ENCODE measurements around the gene B4GALT5.

Gene B4GALT5

DNA sequence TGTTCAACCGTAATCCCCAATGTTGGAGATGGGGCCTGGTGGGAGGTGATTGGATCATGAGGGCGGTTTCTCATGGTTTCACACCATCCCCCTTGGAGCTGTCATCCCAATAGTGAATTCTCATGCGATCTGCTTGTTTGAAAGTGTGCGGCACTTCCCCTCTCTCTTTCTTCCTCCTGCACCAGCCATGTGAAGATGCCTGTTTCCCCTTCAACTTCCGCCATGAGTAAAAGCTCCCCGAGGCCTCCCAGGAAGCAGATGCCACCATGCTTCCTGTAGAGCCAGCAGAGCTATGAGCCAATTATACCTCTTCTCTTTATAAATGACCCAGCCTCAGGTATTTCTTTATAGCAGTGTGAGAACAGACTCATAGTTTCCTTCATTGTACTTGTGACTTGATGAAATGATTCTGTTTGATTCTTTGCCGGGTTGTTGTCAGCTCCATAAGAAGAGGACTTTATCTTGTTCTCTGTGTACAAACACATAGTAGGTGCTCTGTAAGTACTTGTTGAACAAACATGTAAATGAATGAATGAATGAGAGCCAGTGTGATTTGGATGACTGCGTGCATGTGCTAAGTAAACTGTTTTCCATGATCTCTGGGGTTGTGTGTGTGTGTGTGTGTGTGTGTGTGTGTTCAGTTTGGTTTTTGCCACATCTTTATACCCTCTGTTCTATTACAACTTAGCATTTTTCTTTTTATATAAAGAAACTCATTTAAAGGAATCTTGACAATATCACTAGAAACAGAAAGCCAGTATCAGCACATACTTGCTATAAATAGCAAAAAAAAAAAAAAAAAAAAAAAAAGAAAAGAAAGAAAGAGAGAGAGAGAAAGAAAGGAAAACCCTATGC lies 123.3 kb downstream of the B4GALT5 start:
- TF ChIP-seq, protein P1, sequence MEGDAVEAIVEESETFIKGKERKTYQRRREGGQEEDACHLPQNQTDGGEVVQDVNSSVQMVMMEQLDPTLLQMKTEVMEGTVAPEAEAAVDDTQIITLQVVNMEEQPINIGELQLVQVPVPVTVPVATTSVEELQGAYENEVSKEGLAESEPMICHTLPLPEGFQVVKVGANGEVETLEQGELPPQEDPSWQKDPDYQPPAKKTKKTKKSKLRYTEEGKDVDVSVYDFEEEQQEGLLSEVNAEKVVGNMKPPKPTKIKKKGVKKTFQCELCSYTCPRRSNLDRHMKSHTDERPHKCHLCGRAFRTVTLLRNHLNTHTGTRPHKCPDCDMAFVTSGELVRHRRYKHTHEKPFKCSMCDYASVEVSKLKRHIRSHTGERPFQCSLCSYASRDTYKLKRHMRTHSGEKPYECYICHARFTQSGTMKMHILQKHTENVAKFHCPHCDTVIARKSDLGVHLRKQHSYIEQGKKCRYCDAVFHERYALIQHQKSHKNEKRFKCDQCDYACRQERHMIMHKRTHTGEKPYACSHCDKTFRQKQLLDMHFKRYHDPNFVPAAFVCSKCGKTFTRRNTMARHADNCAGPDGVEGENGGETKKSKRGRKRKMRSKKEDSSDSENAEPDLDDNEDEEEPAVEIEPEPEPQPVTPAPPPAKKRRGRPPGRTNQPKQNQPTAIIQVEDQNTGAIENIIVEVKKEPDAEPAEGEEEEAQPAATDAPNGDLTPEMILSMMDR (IDR thresholded peaks at IDR 0.05; ENCODE audit: insufficient read depth, low read depth, low read length, missing control alignments), result no peak
- DNase-seq (ENCODE audit: low read depth), result no peak
- H3K4me3 ChIP-seq (ENCODE audit: low read depth, low read length), result no peak overlapping the region

DNA sequence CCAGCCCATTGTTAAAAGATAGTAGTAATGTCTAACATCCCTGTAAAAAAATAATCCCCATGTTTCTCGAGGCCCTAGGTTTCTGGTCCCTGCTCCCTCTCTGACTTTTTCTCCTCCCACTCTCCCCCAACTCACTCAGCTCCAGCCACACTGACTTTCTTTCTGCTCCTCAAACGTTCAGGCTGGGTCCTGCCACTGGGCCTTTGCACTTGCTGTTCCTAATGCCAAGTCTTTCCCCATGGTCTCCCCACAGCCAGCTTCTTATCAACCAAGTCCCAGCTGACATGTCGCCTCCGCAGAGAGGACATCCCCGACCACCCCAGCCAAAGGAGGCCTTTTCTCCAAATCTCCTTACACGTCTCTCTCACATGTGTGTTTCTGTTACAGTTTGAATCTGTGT lies 123.9 kb downstream of the B4GALT5 start:
- TF ChIP-seq, protein P1 (IDR thresholded peaks at IDR 0.05; ENCODE audit: insufficient read depth, low read depth, low read length, missing control alignments), result no peak
- no peak for DNase-seq (ENCODE audit: low read depth)

DNA sequence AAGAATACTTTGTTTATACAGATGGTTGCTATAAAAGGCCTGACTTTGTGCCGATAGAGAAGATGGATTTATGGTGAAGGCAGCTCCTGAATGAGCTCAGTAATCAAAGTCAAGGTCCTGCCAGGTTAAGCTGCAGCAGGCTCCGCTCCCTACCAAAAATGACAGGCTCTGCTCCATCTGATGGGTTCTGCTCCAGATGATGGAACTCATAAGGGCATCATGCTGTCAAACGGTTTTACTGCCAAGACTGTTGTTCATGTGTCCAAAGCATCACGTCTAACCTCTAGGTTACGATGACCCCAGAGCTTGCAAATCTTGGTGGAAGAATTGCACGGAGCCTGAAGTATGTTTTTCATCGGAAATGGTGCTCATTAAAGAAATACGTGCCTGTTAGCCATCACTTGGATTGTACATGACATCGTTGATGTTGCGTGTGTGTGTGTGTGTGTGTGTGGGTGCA lies 126.5 kb downstream of the B4GALT5 start:
- no peak for DNase-seq (ENCODE audit: low read depth)
- H3K4me3 ChIP-seq (ENCODE audit: low read depth, low read length), result no peak overlapping the region
- TF ChIP-seq, protein P1 (IDR thresholded peaks at IDR 0.05; ENCODE audit: insufficient read depth, low read depth, low read length, missing control alignments), result no peak

More for the DNA sequence above, 123.9 kb downstream of the B4GALT5 start:
- no peak overlapping the region for H3K4me3 ChIP-seq (ENCODE audit: low read depth, low read length)

DNA sequence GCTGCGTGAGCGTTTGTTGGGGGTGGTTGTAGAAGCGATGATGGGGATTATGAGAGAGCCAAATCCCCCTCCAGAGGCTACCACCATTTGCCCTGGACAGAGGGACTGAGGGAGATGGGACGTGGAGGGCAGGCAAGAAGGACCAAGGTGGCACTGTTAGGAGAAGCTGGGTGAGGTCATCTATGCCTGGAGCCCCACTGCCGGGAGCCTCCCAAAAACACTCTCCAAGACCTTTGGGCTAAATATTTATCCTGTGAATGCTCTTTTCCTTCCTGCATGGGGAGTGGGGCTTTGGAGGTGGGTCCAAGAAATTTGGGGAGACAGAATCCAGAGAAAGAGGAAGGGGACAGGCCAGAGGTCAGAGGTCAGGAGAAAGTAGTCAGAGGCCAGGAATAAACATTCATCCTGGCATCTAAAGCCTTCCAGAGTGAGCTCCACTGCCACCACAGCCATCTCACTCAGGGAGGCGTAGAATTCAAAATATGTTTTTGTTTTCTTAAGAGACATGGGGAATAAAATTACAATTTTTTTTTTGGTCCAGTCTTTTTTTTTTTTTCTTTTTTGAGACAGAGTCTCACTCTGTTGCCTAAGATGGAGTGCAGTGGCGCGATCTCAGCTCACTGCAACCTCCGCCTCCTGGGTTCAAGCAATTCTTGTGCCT lies 128.0 kb downstream of the B4GALT5 start:
- no peak for DNase-seq (ENCODE audit: low read depth)
- H3K4me3 ChIP-seq (ENCODE audit: low read depth, low read length), result no peak overlapping the region
- TF ChIP-seq, protein P1 (IDR thresholded peaks at IDR 0.05; ENCODE audit: insufficient read depth, low read depth, low read length, missing control alignments), result no peak

DNA sequence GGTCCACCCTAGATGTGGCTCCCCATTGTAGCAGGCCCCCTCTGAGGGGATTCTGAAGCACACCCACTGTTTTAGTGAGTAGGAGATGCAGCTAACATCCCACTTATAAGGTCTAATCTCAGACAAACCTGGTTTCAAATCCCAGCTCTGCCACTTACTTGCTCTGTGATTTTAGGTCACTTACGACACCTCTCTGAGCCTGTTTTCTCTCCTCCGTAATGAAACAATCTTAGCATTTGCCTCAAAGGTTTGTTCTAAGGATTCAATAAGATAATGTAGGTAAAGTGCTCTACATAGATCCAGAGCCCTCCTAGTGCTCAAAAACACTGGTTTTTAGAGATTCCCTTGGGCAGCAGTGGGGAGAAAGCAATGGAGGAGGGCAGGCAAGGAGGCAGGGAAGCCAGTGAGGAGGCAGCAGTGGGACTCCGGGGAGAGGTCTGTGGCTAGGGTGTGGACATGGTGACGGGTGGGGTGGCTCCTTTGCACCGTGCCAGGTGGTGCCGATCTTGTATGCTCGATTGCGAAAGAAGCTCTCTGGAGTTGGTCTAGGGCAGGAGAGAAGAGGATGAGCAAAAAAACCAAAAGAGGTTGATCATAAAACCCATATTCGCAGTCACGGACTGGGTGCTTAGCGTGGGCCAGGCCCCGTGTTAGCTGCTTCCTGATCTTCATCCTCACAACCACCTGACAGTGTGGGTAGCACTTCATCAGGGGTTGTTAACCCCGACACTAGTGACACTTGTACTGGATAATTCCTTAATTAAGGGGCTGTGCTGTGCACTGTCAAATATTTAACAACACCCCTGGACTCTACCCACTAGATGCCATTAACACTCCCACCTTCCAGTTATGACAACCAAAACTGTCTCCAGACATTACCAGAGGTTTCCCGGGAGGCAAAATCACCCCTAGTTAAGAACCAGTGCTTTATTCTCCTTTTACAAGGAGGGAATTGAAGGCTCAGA lies 129.0 kb downstream of the B4GALT5 start:
- H3K4me3 ChIP-seq (ENCODE audit: low read depth, low read length), result no peak overlapping the region
- no peak for DNase-seq (ENCODE audit: low read depth)
- TF ChIP-seq, protein P1 (IDR thresholded peaks at IDR 0.05; ENCODE audit: insufficient read depth, low read depth, low read length, missing control alignments), result no peak

DNA sequence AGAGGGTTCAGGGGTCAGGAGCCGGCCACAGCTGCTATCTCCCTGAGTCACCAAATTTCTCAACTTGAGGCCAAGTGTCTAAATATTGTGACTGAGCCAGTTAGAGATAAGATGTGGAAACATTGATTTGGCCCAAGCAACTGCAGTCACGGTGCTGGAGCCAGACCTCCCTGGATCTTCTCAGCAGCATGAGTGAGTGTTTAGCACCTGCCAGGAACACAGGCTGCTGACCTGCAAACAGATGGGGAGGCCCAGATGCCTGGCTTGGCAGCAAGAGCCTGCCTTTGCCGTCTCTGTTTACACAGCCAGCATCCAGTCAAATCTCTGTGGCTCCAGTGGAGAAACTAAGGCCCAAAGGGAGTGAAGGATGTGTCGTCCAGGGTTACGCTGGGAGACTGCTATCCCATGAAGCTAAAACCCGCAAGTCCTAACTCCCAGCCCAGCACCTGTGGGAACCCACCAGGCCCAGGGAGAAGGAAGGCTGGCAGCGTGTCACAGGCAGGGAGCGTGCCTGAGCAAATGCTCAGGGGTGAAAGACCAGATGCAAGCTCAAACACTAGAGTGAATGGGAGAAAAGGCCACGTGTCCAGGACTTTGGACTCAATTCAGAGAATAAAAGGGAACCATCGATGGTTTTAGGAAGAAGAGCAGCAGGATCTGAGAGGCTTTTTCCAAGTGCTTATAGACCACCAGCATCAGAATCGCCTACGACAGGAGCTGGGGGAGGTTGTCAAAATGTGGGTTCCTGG lies 129.8 kb downstream of the B4GALT5 start:
- no peak overlapping the region for H3K4me3 ChIP-seq (ENCODE audit: low read depth, low read length)
- TF ChIP-seq, protein P1 (IDR thresholded peaks at IDR 0.05; ENCODE audit: insufficient read depth, low read depth, low read length, missing control alignments), result no peak
- DNase-seq (ENCODE audit: low read depth), result no peak

Data from GM12865 (cell line).